HepG2 (cell line): ENCODE results near the gene TFEB.

Source experiments
- FOXA1 ChIP-seq, 2 experiments: fragments of 450-650 bp in 1 of 2; sonication (generic) in 1 of 2; formaldehyde crosslinking in 1 of 2; IDR thresholded peaks; 2 replicates each; pipeline versions ENCODE4 v1.4.0 to v1.6.1; 2016 to 2020; ENCODE audit warnings: missing genetic modification reagents in 1 of 2
- FOXP1 ChIP-seq, 2 experiments: fragments of 450-650 bp in 1 of 2; IDR thresholded peaks; 2 replicates each; pipeline ENCODE4 v1.6.1; 2017 to 2018; ENCODE audit warnings: antibody characterized with exemption in 1 of 2
- GABPA ChIP-seq, 2 experiments: IDR thresholded peaks; 2 replicates each; pipeline ENCODE4 v1.6.1; 2011 to 2016; ENCODE audit warnings: low read depth in 2 of 2, low read length in 1 of 2, missing biosample characterization in 1 of 2, missing genetic modification characterization in 1 of 2
- RBM39 ChIP-seq: fragments of 200-400 bp; formaldehyde crosslinking; IDR thresholded peaks from one replicate; pipeline ENCODE4 v1.6.1; 2018; ENCODE audit warnings: antibody characterized with exemption, mild to moderate bottlenecking, low read depth, low read length; ENCODE audit not compliant: poor library complexity, severe bottlenecking
- ZNF326 ChIP-seq: sonication (generic); formaldehyde crosslinking; IDR thresholded peaks from 2 replicates; pipeline ENCODE4 v1.4.0; 2020; ENCODE audit warnings: missing genetic modification reagents, borderline replicate concordance
- ZNF766 ChIP-seq: sonication (generic); formaldehyde crosslinking; IDR thresholded peaks from 2 replicates; pipeline ENCODE4 v1.5.0; 2020; ENCODE audit warnings: missing genetic modification reagents, borderline replicate concordance
- TF ChIP-seq, protein P1 (sequence below): sonication (generic); formaldehyde crosslinking; IDR thresholded peaks from 2 replicates; pipeline ENCODE4 v1.8.0; 2022; ENCODE audit warnings: missing genetic modification reagents, mild to moderate bottlenecking, borderline replicate concordance

DNA sequence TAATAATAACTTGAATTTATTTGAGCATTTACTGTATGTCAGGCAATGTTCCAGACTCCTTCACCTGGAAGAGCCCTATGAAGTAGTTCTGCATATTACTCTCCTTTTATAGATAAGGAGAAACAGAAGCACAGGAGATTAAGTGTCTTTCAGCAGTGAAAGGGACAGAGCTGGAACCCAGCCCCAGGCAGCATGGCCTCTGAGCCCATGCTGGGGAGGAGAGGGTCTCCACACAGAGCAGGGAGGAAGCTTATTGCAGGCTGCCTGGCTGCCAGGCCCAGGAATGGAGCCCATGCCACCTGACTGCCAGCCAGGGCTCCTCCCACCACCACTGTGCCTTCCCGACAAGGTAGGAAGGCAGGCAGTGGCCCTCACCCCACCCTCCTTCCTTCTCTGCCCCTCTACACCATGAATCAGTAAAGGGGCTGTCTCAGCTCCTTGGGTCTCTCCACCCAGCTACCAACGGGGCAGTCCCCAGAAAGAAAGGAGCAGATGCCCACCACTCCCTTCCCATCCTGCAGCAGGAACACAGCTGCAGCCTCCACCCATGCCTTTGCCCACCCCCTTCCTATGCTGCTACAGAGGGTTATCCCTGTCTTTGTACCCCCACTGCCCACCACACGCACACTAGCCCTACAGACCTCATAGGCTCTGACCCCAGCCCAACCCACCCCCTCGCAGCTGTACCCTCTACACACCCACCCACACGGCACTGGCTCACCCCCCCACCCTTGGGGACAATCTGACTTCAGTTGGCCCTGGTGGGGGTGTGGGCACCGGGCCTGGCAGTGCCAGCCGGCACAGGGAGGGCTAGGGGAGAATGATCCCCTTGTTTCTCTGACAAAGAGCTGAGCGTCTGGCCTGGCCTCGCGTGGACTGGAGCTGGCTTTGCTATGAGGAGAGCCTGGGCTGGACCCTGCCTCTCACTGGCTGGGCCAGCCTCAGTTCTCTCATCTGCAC, 41.8 kb downstream of the TFEB start:
- TF ChIP-seq FOXP1 (IDR thresholded peaks at IDR 0.05) = no peak
- no peak for TF ChIP-seq FOXP1 (CRISPR knock-in tag; IDR thresholded peaks at IDR 0.05)
- no peak for TF ChIP-seq RBM39
- no peak for TF ChIP-seq ZNF766 (CRISPR knock-in tag)
- no peak for TF ChIP-seq GABPA (IDR thresholded peaks at IDR 0.05; ENCODE audit: low read depth, low read length)
- TF ChIP-seq GABPA (CRISPR knock-in tag; IDR thresholded peaks at IDR 0.05; ENCODE audit: low read depth) = no peak
- TF ChIP-seq, protein P1, sequence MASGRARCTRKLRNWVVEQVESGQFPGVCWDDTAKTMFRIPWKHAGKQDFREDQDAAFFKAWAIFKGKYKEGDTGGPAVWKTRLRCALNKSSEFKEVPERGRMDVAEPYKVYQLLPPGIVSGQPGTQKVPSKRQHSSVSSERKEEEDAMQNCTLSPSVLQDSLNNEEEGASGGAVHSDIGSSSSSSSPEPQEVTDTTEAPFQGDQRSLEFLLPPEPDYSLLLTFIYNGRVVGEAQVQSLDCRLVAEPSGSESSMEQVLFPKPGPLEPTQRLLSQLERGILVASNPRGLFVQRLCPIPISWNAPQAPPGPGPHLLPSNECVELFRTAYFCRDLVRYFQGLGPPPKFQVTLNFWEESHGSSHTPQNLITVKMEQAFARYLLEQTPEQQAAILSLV (CRISPR knock-in tag) = no peak
- no peak for TF ChIP-seq ZNF326 (CRISPR knock-in tag)
- no peak for TF ChIP-seq FOXA1 (IDR thresholded peaks at IDR 0.05)
- TF ChIP-seq FOXA1 (CRISPR knock-in tag; IDR thresholded peaks at IDR 0.05) = no peak
